Astrocyte (in vitro differentiated cells and primary cell): Measurements from ENCODE around the gene UCHL3. TPM values are rescaled to one million over a fixed set of nuclear protein-coding genes. Genes with fewer than 3 reads are reported as not detected.

Source experiments
- DNase-seq: peaks from one replicate; pipeline ENCODE4 v3.0.0-alpha.2; 2010; ENCODE audit warnings: low read depth
- FAIRE-seq: peaks from 2 replicates; lab custom pipeline; 2011; peaks lifted over from hg19 to GRCh38; lab: Jason Lieb, UNC
- H2AFZ ChIP-seq: 2 replicates; pipeline ENCODE4 v1.6.0; 2012; ENCODE audit warnings: low read depth, low read length, inconsistent platforms
- H3K27ac ChIP-seq: 2 replicates; pipeline ENCODE4 v1.5.1; 2011; ENCODE audit warnings: low read depth, low read length, inconsistent platforms
- H3K27me3 ChIP-seq: 2 replicates; pipeline ENCODE4 v1.6.0; 2011; ENCODE audit warnings: low read length, inconsistent platforms; ENCODE audit not compliant: insufficient read depth
- H3K36me3 ChIP-seq: 2 replicates; pipeline ENCODE4 v1.5.1; 2011; ENCODE audit warnings: low read length, inconsistent platforms; ENCODE audit not compliant: insufficient read depth
- H3K4me1 ChIP-seq: 2 replicates; pipeline ENCODE4 v1.5.1; 2011; ENCODE audit warnings: low read length, inconsistent platforms; ENCODE audit not compliant: insufficient read depth
- H3K4me2 ChIP-seq: 2 replicates; pipeline ENCODE4 v1.6.0; 2012; ENCODE audit warnings: low read length, inconsistent platforms
- H3K4me3 ChIP-seq: 2 replicates; pipeline ENCODE4 v1.5.1; 2011; ENCODE audit warnings: low read depth, mild to moderate bottlenecking, low read length, inconsistent platforms; ENCODE audit not compliant: insufficient read depth
- H3K79me2 ChIP-seq: 2 replicates; pipeline ENCODE4 v1.6.0; 2012; ENCODE audit warnings: mild to moderate bottlenecking, low read length, inconsistent platforms; ENCODE audit not compliant: insufficient read depth
- H3K9ac ChIP-seq: 2 replicates; pipeline ENCODE4 v1.6.0; 2012; ENCODE audit warnings: mild to moderate bottlenecking, low read length, inconsistent platforms
- H3K9me3 ChIP-seq: 2 replicates; pipeline ENCODE4 v1.5.1; 2012; ENCODE audit warnings: low read depth, mild to moderate bottlenecking, low read length, inconsistent platforms; ENCODE audit not compliant: insufficient read depth
- H4K20me1 ChIP-seq: 2 replicates; pipeline ENCODE4 v1.6.0; 2012; ENCODE audit warnings: low read length, inconsistent platforms; ENCODE audit not compliant: insufficient read depth
- H3K27ac Mint-ChIP-seq: one replicate; pipeline ENCODE4 v1.8.0; 2021; ENCODE audit warnings: mild to moderate bottlenecking, mixed read lengths; ENCODE audit not compliant: unreplicated experiment
- H3K27me3 Mint-ChIP-seq: one replicate; pipeline ENCODE4 v1.8.0; 2021; ENCODE audit warnings: low read depth, mixed read lengths; ENCODE audit not compliant: unreplicated experiment
- H3K36me3 Mint-ChIP-seq: one replicate; pipeline ENCODE4 v1.8.0; 2021; ENCODE audit warnings: low read depth, mixed read lengths; ENCODE audit not compliant: unreplicated experiment
- H3K4me1 Mint-ChIP-seq: one replicate; pipeline ENCODE4 v1.8.0; 2021; ENCODE audit warnings: low read depth, mixed read lengths; ENCODE audit not compliant: unreplicated experiment
- H3K4me3 Mint-ChIP-seq: one replicate; pipeline ENCODE4 v1.8.0; 2021; ENCODE audit warnings: mild to moderate bottlenecking, moderate library complexity, mixed read lengths; ENCODE audit not compliant: unreplicated experiment
- H3K9me3 Mint-ChIP-seq: one replicate; pipeline ENCODE4 v1.8.0; 2021; ENCODE audit warnings: mild to moderate bottlenecking, mixed read lengths; ENCODE audit not compliant: unreplicated experiment
- CTCF ChIP-seq: IDR thresholded peaks from 2 replicates; pipeline ENCODE4 v1.5.1; 2011; ENCODE audit warnings: low read depth, mild to moderate bottlenecking, inconsistent platforms, low read length, moderate library complexity; ENCODE audit not compliant: insufficient read depth
- EZH2 ChIP-seq: IDR thresholded peaks from 2 replicates; pipeline ENCODE4 v1.6.1; 2012; ENCODE audit warnings: mild to moderate bottlenecking, low read length, inconsistent platforms; ENCODE audit not compliant: insufficient read depth
- total RNA-seq: library from RNA; stranded (reverse); gene quantifications from 2 replicates; pipeline ENCODE4 v1.2.1, GENCODE V29; 2021

The UCHL3 gene
- total RNA-seq, 1 donor from 2014 or later, result 59.2 TPM

- Mint-ChIP-seq H3K36me3 (no peaks in the 10 kb centered on the region), H3K27ac (no peak overlapping the region), H3K27me3 (no peaks in the 10 kb centered on the region), H3K9me3 (no peaks in the 10 kb centered on the region), H3K4me3 (no peak overlapping the region), H3K4me1 (peaks cover 6% of the 10 kb centered on the region)
- FAIRE-seq (no peak), DNase-seq (peak; percentile 68)
- H4K20me1 ChIP-seq, result peaks cover 11% of the 10 kb centered on the region
- no peak overlapping the region for H3K4me2 ChIP-seq
- H3K79me2 ChIP-seq, result peaks cover 30% of the 10 kb centered on the region
- H3K36me3 ChIP-seq, result peaks cover 2% of the 10 kb centered on the region
- no peaks in the 10 kb centered on the region for H3K9me3 ChIP-seq
- no peak overlapping the region for H3K9ac ChIP-seq
- no peak overlapping the region for H2AFZ ChIP-seq
- no peak overlapping the region for H3K4me3 ChIP-seq
- no peak overlapping the region for H3K27ac ChIP-seq
- no peaks in the 10 kb centered on the region for H3K27me3 ChIP-seq
- TF ChIP-seq EZH2 (no peak), CTCF (no peak)
- H3K4me1 ChIP-seq, result no peaks in the 10 kb centered on the region
These were observed 1.7 kb upstream of the UCHL3 start for GRCh38 chr13:75547917-75548316.

- no peaks in the 10 kb centered on the region for H3K27me3 ChIP-seq
- FAIRE-seq, result no peak
- no peaks in the 10 kb centered on the region for H3K9me3 ChIP-seq
- H3K36me3 Mint-ChIP-seq, result peaks cover 9% of the 10 kb centered on the region
- peaks cover 52% of the 10 kb centered on the region for H3K79me2 ChIP-seq
- peak overlapping the region; percentile 87 for H3K9ac ChIP-seq
- peak overlapping the region; percentile 81 for H2AFZ ChIP-seq
- H3K27me3 Mint-ChIP-seq, result no peaks in the 10 kb centered on the region
- H3K4me1 ChIP-seq, result no peaks in the 10 kb centered on the region
- peaks cover 6% of the 10 kb centered on the region for H3K4me1 Mint-ChIP-seq
- DNase-seq, result peak; percentile 83
- TF ChIP-seq CTCF (no peak), EZH2 (no peak)
- H3K27ac ChIP-seq, result peak overlapping the region; percentile 96
- H4K20me1 ChIP-seq, result peaks cover 23% of the 10 kb centered on the region
- no peaks in the 10 kb centered on the region for H3K9me3 Mint-ChIP-seq
- peak overlapping the region; percentile 95 for H3K4me3 ChIP-seq
- H3K27ac Mint-ChIP-seq, result peak overlapping the region; percentile 79
- H3K36me3 ChIP-seq, result peaks cover 14% of the 10 kb centered on the region
- H3K4me3 Mint-ChIP-seq, result peak overlapping the region; percentile 99
- peak overlapping the region; percentile 94 for H3K4me2 ChIP-seq
These were observed 572 bp downstream of the UCHL3 start for GRCh38 chr13:75550159-75550567.

GRCh38 chr13:75554464-75554863, 4.9 kb downstream of the UCHL3 start:
- no peak for FAIRE-seq
- DNase-seq, result no peak
- peaks cover 22% of the 10 kb centered on the region for H3K36me3 ChIP-seq
- no peak overlapping the region for H3K4me3 ChIP-seq
- Mint-ChIP-seq H3K27me3 (no peaks in the 10 kb centered on the region), H3K36me3 (peaks cover 16% of the 10 kb centered on the region), H3K27ac (no peak overlapping the region), H3K4me1 (peaks cover 6% of the 10 kb centered on the region), H3K9me3 (no peaks in the 10 kb centered on the region), H3K4me3 (no peak overlapping the region)
- H4K20me1 ChIP-seq, result peaks cover 29% of the 10 kb centered on the region
- TF ChIP-seq EZH2 (no peak), CTCF (no peak)
- no peaks in the 10 kb centered on the region for H3K9me3 ChIP-seq
- H3K79me2 ChIP-seq, result peaks cover 81% of the 10 kb centered on the region
- H3K27ac ChIP-seq, result no peak overlapping the region
- no peak overlapping the region for H2AFZ ChIP-seq
- H3K4me2 ChIP-seq, result no peak overlapping the region
- no peaks in the 10 kb centered on the region for H3K27me3 ChIP-seq
- H3K4me1 ChIP-seq, result no peaks in the 10 kb centered on the region
- no peak overlapping the region for H3K9ac ChIP-seq
